WI38 (cell line): ENCODE results near the gene ANGPTL3.
"Not testable (repeated sequence)": the region's sequence is repeated elsewhere in the genome, so short reads cannot be mapped to it uniquely, and the experiment has no call there.

Source experiments
- H3K4me3 ChIP-seq: 2 replicates; pipeline ENCODE4 v1.5.1; 2011; ENCODE audit warnings: low read depth, mild to moderate bottlenecking, control low read depth, low read length
- CTCF ChIP-seq: IDR thresholded peaks from 2 replicates; pipeline ENCODE4 v1.5.1; 2012; ENCODE audit warnings: low read depth, mild to moderate bottlenecking, control low read depth, low read length

ANGPTL3 gene

GRCh38 chr1:62601457-62601856, 4.1 kb downstream of the ANGPTL3 start:
- no peak for TF ChIP-seq CTCF

GRCh38 chr1:62608905-62609304, 11.6 kb downstream of the ANGPTL3 start:
- TF ChIP-seq CTCF: no peak
- H3K4me3 ChIP-seq: no peak overlapping the region

More at GRCh38 chr1:62601457-62601856, 4.1 kb downstream of the ANGPTL3 start:
- H3K4me3 ChIP-seq: no peak overlapping the region

GRCh38 chr1:62610588-62610987, 13.3 kb downstream of the ANGPTL3 start:
- H3K4me3 ChIP-seq: not testable (repeated sequence)

- TF ChIP-seq CTCF: no peak
- H3K4me3 ChIP-seq: no peak overlapping the region
These were observed 15.4 kb downstream of the ANGPTL3 start for GRCh38 chr1:62612770-62613169.

- no peak overlapping the region for H3K4me3 ChIP-seq
- TF ChIP-seq CTCF: no peak
These were observed 16.0 kb downstream of the ANGPTL3 start for GRCh38 chr1:62613325-62613727.

GRCh38 chr1:62613890-62614289, 16.6 kb downstream of the ANGPTL3 start:
- no peak for TF ChIP-seq CTCF

GRCh38 chr1:62621907-62622306, 24.6 kb downstream of the ANGPTL3 start:
- H3K4me3 ChIP-seq: no peak overlapping the region
- TF ChIP-seq CTCF: no peak

More at GRCh38 chr1:62613890-62614289, 16.6 kb downstream of the ANGPTL3 start:
- no peak overlapping the region for H3K4me3 ChIP-seq

- no peak for TF ChIP-seq CTCF
- H3K4me3 ChIP-seq: no peak overlapping the region
These were observed 28.1 kb downstream of the ANGPTL3 start for GRCh38 chr1:62625415-62625814.
